Lower leg skin (tissue), 3 donors: ENCODE data around the gene FBXO22.

Experiments
- CTCF ChIP-seq, 3 donors: fragments of 450-650 bp; IDR thresholded peaks; one replicate each; pipeline ENCODE4 v1.5.1; 2016; ENCODE audit warnings: antibody characterized with exemption in 3 of 3, mild to moderate bottlenecking in 3 of 3, moderate library complexity in 2 of 3
- POLR2A ChIP-seq, 2 donors: fragments of 450-650 bp; IDR thresholded peaks; one replicate each; pipeline ENCODE4 v1.6.1; 2016 to 2017; ENCODE audit warnings: antibody characterized with exemption in 2 of 2, mild to moderate bottlenecking in 1 of 2, moderate library complexity in 1 of 2

GRCh38 chr15:75943713-75944215, 40.1 kb downstream of the FBXO22 start:
- TF ChIP-seq CTCF (IDR thresholded peaks at IDR 0.05) (no peak), POLR2A (IDR thresholded peaks at IDR 0.05) (no peak)
